ENCODE measurements around the gene RAI1. TPM values are rescaled to one million over a fixed set of nuclear protein-coding genes. Genes with fewer than 3 reads are reported as not detected.

Gene RAI1
- total and polyA plus RNA-seq, 2 of the 13 experiments (the other 11 are each of a cell fraction or from before 2014, with no cell fraction given), result 3.4 to 5.2 TPM

DNA sequence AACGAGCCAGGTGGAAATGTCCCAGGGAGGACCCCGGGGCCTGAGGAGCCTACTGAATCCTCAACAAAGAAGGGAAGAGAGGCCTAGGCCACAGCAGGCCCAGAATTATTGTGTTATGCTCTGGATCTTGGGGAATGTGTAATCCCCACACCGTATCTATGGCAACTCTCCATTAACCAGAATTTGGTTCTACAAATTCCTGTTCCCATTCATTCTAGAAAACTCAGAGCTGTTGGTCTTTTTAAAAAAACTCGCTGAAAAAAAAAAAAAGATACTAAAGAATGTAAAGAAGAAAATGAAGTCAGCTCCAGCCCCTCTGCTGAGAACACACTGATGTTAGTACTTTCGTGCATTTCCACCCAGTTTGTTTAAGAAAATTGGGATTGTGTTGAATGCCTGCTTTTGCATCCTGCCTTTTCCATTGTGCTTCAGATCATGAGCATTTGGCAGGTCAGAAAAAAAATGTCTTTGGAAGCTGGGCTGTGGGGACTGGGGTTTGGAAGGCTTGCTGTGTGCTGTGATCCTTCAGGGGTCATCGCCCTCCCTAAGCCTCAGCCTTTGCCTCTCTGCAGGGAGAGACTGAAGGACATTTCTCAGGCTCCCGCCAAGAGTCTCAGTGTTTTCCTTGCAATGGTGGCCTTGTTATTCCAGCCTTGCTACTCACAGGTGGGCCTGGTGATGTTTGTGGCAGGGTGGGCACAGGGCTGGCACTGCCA lies 86.1 kb downstream of the RAI1 start (continued):
- no peak for TF ChIP-seq ELF1 (CRISPR knock-in tag; IDR thresholded peaks at IDR 0.05)
- TF ChIP-seq ZFP36L1 (CRISPR knock-in tag; IDR thresholded peaks at IDR 0.05), result no peak
- TF ChIP-seq, protein P1, sequence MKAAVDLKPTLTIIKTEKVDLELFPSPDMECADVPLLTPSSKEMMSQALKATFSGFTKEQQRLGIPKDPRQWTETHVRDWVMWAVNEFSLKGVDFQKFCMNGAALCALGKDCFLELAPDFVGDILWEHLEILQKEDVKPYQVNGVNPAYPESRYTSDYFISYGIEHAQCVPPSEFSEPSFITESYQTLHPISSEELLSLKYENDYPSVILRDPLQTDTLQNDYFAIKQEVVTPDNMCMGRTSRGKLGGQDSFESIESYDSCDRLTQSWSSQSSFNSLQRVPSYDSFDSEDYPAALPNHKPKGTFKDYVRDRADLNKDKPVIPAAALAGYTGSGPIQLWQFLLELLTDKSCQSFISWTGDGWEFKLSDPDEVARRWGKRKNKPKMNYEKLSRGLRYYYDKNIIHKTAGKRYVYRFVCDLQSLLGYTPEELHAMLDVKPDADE (CRISPR knock-in tag; IDR thresholded peaks at IDR 0.05), result no peak
- TF ChIP-seq TBX2 (CRISPR knock-in tag; IDR thresholded peaks at IDR 0.05; ENCODE audit: borderline replicate concordance), result no peak
- no peak for TF ChIP-seq ZNF484 (CRISPR knock-in tag; IDR thresholded peaks at IDR 0.05; ENCODE audit: borderline replicate concordance, low read depth)
- TF ChIP-seq BORCS8-MEF2B (CRISPR knock-in tag; IDR thresholded peaks at IDR 0.05), result no peak
- TF ChIP-seq ZNF790 (CRISPR knock-in tag; IDR thresholded peaks at IDR 0.05; ENCODE audit: borderline replicate concordance), result no peak
- no peak for TF ChIP-seq CREM (IDR thresholded peaks at IDR 0.05)
- no peak for TF ChIP-seq CREM (CRISPR knock-in tag; IDR thresholded peaks at IDR 0.05)

DNA sequence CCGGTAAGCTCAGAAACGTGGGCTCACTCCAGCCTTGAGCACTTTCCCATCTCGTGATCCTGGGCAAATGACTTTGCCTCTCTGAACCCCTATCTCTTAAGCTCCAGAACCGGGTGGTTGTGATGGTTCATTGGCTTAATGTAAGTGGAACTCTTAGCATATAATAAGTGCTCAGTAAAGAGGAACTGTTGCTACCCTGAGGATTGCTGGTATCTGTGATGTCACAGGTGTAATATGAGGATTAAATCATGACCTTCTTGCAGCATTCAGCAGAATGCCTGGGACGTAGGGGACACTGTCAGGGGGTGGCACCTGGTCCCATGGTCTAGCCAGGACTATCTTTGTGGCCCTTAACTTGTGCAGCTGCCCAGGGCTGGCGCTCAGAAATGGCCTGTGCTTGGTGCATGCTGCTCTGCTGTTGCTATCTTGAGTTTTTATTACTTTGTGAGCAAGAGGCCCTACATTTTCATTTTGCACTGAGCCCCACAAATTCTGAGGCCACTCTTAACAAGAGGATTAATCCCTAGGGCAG lies 86.7 kb downstream of the RAI1 start:
- BruUV-seq (replicated peaks), result no TSS peak
- in situ Hi-C loops (cut with HindIII; ENCODE audit: extremely low pct_ligation_motif_present, low pct_unique_long_range_greater_than_20kb), result no loop called here
- no peaks in the 10 kb centered on the region for H3K79me2 ChIP-seq (ENCODE audit: insufficient read depth, low read length)

More for the DNA sequence above, 86.7 kb downstream of the RAI1 start:
- H3K36me3 ChIP-seq (replicated peaks in 1 of 2; ENCODE audit: control insufficient read depth in 1 of 2, insufficient read depth in 2 of 2, low read length in 2 of 2), result peaks cover 0 to 11% of the 10 kb centered on the region in 2 experiments; a peak in 2 of 5 replicates
- FAIRE-seq (no peak), DNase-seq (ENCODE audit: low spot score) (no peak), ATAC-seq (no peak)
- H3K9ac ChIP-seq (ENCODE audit: insufficient read depth, low read depth, low read length), result no peak overlapping the region
- no peak overlapping the region for H3K4me3 ChIP-seq (replicated peaks in 1 of 3; ENCODE audit: insufficient read depth in 1 of 3, low read depth in 2 of 3, low read length in 3 of 3)
- H3K4me2 ChIP-seq (ENCODE audit: low read depth, low read length), result no peak overlapping the region
- TF ChIP-seq ZNF354B (CRISPR knock-in tag; IDR thresholded peaks at IDR 0.05) (no peak), GZF1 (CRISPR knock-in tag; IDR thresholded peaks at IDR 0.05) (no peak), ZBTB3 (CRISPR knock-in tag; IDR thresholded peaks at IDR 0.05; ENCODE audit: borderline replicate concordance, low read depth) (no peak), HNF4A (CRISPR knock-in tag; IDR thresholded peaks at IDR 0.05) (no peak), RBFOX2 (IDR thresholded peaks at IDR 0.05; ENCODE audit: low read depth, low read length) (no peak), KMT2B (CRISPR knock-in tag; IDR thresholded peaks at IDR 0.05) (no peak), ZBTB7B (CRISPR knock-in tag; IDR thresholded peaks at IDR 0.05) (no peak), SRSF1 (optimal IDR thresholded peaks at IDR 0.05; ENCODE audit: low read depth, low read length) (no peak), ZNF468 (CRISPR knock-in tag; IDR thresholded peaks at IDR 0.05) (no peak), ZNF547 (CRISPR knock-in tag; IDR thresholded peaks at IDR 0.05) (no peak), CBFB (CRISPR knock-in tag; IDR thresholded peaks at IDR 0.05) (no peak), ZNF788 (CRISPR knock-in tag; IDR thresholded peaks at IDR 0.05; ENCODE audit: borderline replicate concordance) (no peak), ZNF607 (CRISPR knock-in tag; IDR thresholded peaks at IDR 0.05; ENCODE audit: borderline replicate concordance) (no peak), NKX3-1 (CRISPR knock-in tag; IDR thresholded peaks at IDR 0.05) (no peak)
- TF ChIP-seq, protein P2, sequence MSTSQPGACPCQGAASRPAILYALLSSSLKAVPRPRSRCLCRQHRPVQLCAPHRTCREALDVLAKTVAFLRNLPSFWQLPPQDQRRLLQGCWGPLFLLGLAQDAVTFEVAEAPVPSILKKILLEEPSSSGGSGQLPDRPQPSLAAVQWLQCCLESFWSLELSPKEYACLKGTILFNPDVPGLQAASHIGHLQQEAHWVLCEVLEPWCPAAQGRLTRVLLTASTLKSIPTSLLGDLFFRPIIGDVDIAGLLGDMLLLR (CRISPR knock-in tag; IDR thresholded peaks at IDR 0.05), result no peak
- TF ChIP-seq, protein P3, sequence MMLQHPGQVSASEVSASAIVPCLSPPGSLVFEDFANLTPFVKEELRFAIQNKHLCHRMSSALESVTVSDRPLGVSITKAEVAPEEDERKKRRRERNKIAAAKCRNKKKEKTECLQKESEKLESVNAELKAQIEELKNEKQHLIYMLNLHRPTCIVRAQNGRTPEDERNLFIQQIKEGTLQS (CRISPR knock-in tag; IDR thresholded peaks at IDR 0.05), result no peak
- peaks cover 13% of the 10 kb centered on the region; the same call in 1 of the 2 replicates for H3K4me1 ChIP-seq (ENCODE audit: insufficient read depth, low read length)
- H3K9me3 ChIP-seq (ENCODE audit: low read length), result no peaks in the 10 kb centered on the region
- CTCF ChIA-PET (ENCODE audit: low intra/inter-chr PET ratio, low total read pairs), result no interaction called here
- WGBS (ENCODE audit: low lambda C conversion rate), result 90% methylated on average over 2 of the region's 6 CpGs
- no peak overlapping the region for H3K27ac ChIP-seq (ENCODE audit: extremely low read length, insufficient read depth, low read length)
- no peak overlapping the region for H2AFZ ChIP-seq (ENCODE audit: low read length)
- intact Hi-C loops (cut with micrococcal nuclease; ENCODE audit: unreplicated experiment), result no loop called here
- POLR2A ChIA-PET, result no interaction called here
- peaks cover 11% of the 10 kb centered on the region; the same call in 1 of the 2 replicates for H4K20me1 ChIP-seq (ENCODE audit: insufficient read depth, low read length)
- no peaks in the 10 kb centered on the region for H3K27me3 ChIP-seq (ENCODE audit: control insufficient read depth in 1 of 2, insufficient read depth in 2 of 2, low read length in 2 of 2)

All from HepG2 (cell line).